Thyroid gland (tissue), 4 donors: Measurements from ENCODE around the gene ACSL3.

Experiments
- CTCF ChIP-seq, 6 experiments: fragments of 200-600 bp in 3 of 6; fragments of 450-650 bp in 3 of 6; sonication (generic) in 3 of 6; IDR thresholded peaks; one replicate each; pipeline ENCODE4 v1.5.1; 2016 to 2019; ENCODE audit warnings: antibody characterized with exemption in 6 of 6, mild to moderate bottlenecking in 2 of 6, inconsistent platforms in 1 of 6, moderate library complexity in 1 of 6
- POLR2A ChIP-seq, 2 donors: fragments of 450-650 bp; IDR thresholded peaks; one replicate each; pipeline ENCODE4 v1.6.1; 2017; ENCODE audit warnings: antibody characterized with exemption in 2 of 2, mild to moderate bottlenecking in 2 of 2, moderate library complexity in 1 of 2

GRCh38 chr2:222878301-222878876 lies 17.6 kb downstream of the ACSL3 start:
- no peak for TF ChIP-seq POLR2A (IDR thresholded peaks at IDR 0.05)
- TF ChIP-seq CTCF (IDR thresholded peaks at IDR 0.05), result no peak
